ENCODE results near the gene PM20D1.

The PM20D1 gene

DNA sequence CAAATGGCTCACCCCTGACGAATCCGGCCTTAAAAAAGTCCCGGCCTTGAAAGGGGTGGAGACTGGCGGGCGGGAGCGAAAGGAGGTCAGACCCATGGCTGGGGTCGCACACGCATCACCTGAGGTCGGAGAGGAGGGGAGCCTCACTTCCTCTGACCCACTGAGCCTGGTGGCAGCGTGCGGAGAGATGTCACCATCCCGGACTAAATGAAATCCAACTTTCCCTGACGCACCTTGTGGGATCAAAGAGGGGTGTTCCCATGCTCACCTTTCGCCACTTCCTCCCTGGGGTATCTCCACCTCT lies 36.2 kb downstream of the PM20D1 start:
- no peak for TF ChIP-seq CTCF (IDR thresholded peaks at IDR 0.05; ENCODE audit: extremely low read depth, missing control alignments)
- no peak for DNase-seq (ENCODE audit: low spot score)

DNA sequence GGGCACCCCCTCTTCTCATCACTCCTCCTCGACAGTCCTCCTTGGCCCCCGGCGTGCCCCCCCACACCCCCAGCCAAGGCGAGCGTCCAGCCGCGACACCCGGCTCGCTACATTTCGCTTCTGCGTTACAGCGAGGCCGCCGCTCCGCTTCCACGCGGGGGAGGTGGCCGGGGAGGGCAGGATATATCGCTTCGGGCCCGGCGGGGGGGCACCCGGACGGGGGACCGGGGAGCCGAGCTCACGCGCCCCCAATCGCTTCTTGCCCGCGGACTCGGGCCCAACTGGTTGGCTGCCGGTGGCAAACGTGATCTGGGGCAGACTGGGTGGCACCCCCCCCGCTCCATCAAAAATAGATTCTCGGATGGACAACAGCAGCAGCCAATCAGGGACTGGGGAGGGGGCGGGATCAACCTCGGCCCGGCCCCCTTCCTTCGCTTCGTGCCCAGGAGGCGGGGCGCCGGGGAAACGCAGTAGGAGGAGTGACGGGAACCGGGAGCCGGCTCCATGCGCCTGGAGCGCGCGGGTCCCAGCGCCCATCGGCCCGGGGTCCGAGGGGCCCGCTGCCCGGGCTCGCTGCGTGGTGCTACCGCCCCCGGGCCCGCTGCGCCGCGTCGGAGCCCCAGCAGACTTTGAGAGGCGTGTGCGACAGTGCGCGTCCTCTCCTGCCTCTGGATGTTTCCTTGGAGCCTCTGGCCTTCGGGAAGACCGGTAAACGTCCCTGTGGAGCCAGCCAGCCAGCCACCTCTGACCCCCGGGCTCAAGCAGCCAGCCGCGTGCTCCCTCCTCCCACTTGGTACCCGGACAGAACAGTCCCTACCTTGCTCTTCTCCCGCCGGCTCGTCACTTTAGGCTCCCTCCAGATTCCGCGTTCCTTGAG lies 36.8 kb downstream of the PM20D1 start, which contains the start of gene SLC41A1:
Gene SLC41A1, minus strand, starts transcription at position 321 of the 877 bp plus-strand sequence. CDS start 2,757 bp downstream, outside the sequence.
- TF ChIP-seq CTCF (IDR thresholded peaks at IDR 0.05; ENCODE audit: extremely low read depth, missing control alignments), result no peak
- DNase-seq (ENCODE audit: low spot score), result peak; percentile 95

DNA sequence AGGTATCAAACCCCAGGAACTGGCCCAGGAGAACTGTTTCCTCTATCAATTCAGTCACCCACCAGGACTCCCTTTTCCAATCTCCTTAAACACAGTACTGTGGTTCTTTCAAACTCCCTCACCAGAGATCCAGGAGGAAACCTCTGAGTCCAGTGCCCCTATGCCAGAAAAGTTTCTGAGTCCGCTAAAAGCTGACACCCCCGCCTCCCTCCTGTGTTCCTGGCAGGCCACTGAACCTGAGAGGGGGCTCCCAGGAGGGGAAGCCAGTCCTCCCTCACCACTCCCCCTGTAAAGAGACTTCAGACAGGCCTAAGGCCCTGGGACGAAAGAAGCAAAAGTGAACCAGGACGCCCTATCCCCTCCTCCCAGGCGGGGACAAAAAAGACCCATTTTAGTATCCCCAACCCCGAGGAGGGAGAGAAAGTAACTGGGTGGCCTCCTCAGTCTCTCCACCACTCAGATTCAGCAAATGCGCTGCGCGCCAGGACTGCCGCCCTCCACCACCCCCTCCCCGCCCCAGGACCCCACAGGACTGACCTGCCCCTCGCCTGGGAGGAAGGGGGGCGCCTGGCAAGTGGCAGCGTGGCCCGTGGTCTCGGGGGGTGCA lies 37.6 kb downstream of the PM20D1 start:
- TF ChIP-seq CTCF (IDR thresholded peaks at IDR 0.05; ENCODE audit: extremely low read depth, missing control alignments), result no peak
- peak; percentile 52 for DNase-seq (ENCODE audit: low spot score)

- no peak for DNase-seq (ENCODE audit: low spot score)
- TF ChIP-seq CTCF (IDR thresholded peaks at IDR 0.05; ENCODE audit: extremely low read depth, missing control alignments), result no peak
Observed at GRCh38 chr1:205811660-205812059, 38.3 kb downstream of the PM20D1 start.

GRCh38 chr1:205810448-205811157 lies 39.3 kb downstream of the PM20D1 start:
- DNase-seq (ENCODE audit: low spot score), result no peak
- TF ChIP-seq CTCF (IDR thresholded peaks at IDR 0.05; ENCODE audit: extremely low read depth, missing control alignments), result no peak

DNA sequence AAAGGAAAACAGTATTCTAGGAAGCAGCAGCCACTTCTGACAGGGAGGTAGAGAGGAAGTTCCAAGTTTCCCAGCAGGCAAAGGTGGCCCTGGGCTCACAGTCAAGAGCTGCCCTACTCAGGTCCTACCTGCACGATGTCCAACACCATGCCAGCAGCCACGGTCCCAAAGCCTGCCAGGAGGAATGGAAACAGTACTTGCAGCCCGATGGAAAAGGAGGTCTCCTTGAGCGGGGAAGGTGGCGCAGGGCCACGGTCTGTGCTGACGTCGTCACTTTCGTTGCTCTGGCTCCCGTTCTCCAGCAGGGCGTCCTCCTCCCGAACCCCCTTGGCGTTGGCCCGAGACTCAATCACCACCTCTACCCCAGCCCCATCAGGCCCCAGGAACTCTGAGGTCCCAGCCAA lies 40.0 kb downstream of the PM20D1 start:
- DNase-seq (ENCODE audit: low spot score), result no peak
- TF ChIP-seq CTCF (IDR thresholded peaks at IDR 0.05; ENCODE audit: extremely low read depth, missing control alignments), result no peak

DNA sequence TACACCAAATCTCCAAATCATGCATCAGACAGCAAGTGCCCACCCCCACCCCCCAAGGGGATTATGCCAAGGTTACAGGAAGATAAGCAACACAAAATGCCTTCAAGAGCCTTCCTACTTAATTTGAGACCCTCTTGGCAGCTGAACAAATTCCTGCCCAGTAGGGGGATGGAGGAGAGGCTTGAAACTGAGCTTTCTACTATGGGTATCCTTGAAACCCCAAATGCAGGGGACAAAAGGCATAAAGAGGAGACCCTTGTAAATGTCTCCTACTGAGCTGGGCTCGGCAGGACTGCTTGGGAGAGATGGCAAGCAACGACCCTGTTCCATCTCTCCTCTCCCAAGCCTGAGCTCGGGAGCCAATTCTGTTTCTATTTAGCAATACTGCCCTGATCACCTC lies 40.5 kb downstream of the PM20D1 start:
- no peak for TF ChIP-seq CTCF (IDR thresholded peaks at IDR 0.05; ENCODE audit: extremely low read depth, missing control alignments)
- DNase-seq (ENCODE audit: low spot score), result no peak

All from GM20000 (cell line).